GM18951 (cell line): ENCODE results near the gene PRKRA.

Experiments used
- POLR2A ChIP-seq: IDR thresholded peaks from 4 replicates; pipeline ENCODE4 v1.6.1; 2011; ENCODE audit warnings: mild to moderate bottlenecking; ENCODE audit not compliant: insufficient read length, insufficient read depth; ENCODE audit errors: extremely low read depth
- in situ Hi-C: fragments of 300-500 bp; cut with MboI; formaldehyde crosslinking; loops from one replicate; pipeline ENCODE4 v1.12.0; 2022; ENCODE audit warnings: low sequenced_read_pairs, mixed read lengths, inconsistent platforms; ENCODE audit not compliant: unreplicated experiment

The PRKRA gene

GRCh38 chr2:178450774-178451525 is at the start of gene PRKRA, which contains the start of gene PJVK:
Gene PRKRA, minus strand, starts transcription at chr2:178451175. Its CDS starts 145 bp downstream, at chr2:178451030.
Gene PJVK, plus strand, starts transcription at chr2:178451378. Its CDS starts 2,032 bp downstream, at chr2:178453410.
- in situ Hi-C loops: no loop called here
- peak; percentile 95 for TF ChIP-seq POLR2A

- TF ChIP-seq POLR2A: no peak
- in situ Hi-C loops: no loop called here
Observed at GRCh38 chr2:178499640-178500039, 48.7 kb upstream of the PRKRA start.

- TF ChIP-seq POLR2A: no peak
- in situ Hi-C loops: no loop called here
Observed at GRCh38 chr2:178498137-178498536, 47.2 kb upstream of the PRKRA start.

GRCh38 chr2:178496049-178496448 is 45.1 kb upstream of the PRKRA start:
- no peak for TF ChIP-seq POLR2A
- in situ Hi-C loops: no loop called here

- in situ Hi-C loops: no loop called here
Observed at GRCh38 chr2:178491612-178492011, 40.6 kb upstream of the PRKRA start.

GRCh38 chr2:178485356-178485755 is 34.4 kb upstream of the PRKRA start:
- in situ Hi-C loops: no loop called here
- TF ChIP-seq POLR2A: no peak

More at GRCh38 chr2:178491612-178492011, 40.6 kb upstream of the PRKRA start:
- TF ChIP-seq POLR2A: no peak

- in situ Hi-C loops: no loop called here
- TF ChIP-seq POLR2A: no peak
Observed at GRCh38 chr2:178484245-178485041, 33.5 kb upstream of the PRKRA start.

GRCh38 chr2:178482437-178482836 is 31.5 kb upstream of the PRKRA start:
- in situ Hi-C loops: no loop called here
- no peak for TF ChIP-seq POLR2A

- peak; percentile 62 for TF ChIP-seq POLR2A
- in situ Hi-C loops: no loop called here
Observed at GRCh38 chr2:178480227-178481181, 29.5 kb upstream of the PRKRA start, which contains the start of gene PLEKHA3. Gene PLEKHA3, plus strand, starts transcription at chr2:178480457. Its CDS starts 413 bp downstream, at chr2:178480870.

- no peak for TF ChIP-seq POLR2A
- in situ Hi-C loops: no loop called here
Observed at GRCh38 chr2:178479758-178480226, 28.8 kb upstream of the PRKRA start.

GRCh38 chr2:178479275-178479616 is 28.3 kb upstream of the PRKRA start:
- in situ Hi-C loops: no loop called here
- TF ChIP-seq POLR2A: no peak

- in situ Hi-C loops: no loop called here
- peak; percentile 80 for TF ChIP-seq POLR2A
Observed at GRCh38 chr2:178478439-178479274, 27.7 kb upstream of the PRKRA start, which contains the start of gene FKBP7. Gene FKBP7, minus strand, starts transcription at chr2:178478600. Its CDS starts 101 bp downstream, at chr2:178478499.
